ENCODE measurements around the gene LRP2.
A peak's percentile ranks its signal among the peaks of the same experiment; 100 is the strongest.

The LRP2 gene

GRCh38 chr2:169286624-169287231 lies 75.6 kb downstream of the LRP2 start:
- peaks cover 0 to 6% of the 10 kb centered on the region in 2 donors for H3K9me3 ChIP-seq (replicated peaks in 1 of 2; ENCODE audit: control insufficient read depth in 2 of 2, insufficient read depth in 1 of 2, low read depth in 1 of 2, low read length in 2 of 2)
- H3K9ac ChIP-seq (ENCODE audit: low read depth, low read length, poor library complexity), result no peak overlapping the region
- H2AFZ ChIP-seq (ENCODE audit: low read length), result no peak overlapping the region
- no CpG with 5 or more reads among the region's 4 CpGs for WGBS, 2 donors (ENCODE audit: extremely low coverage in 2 of 2, insufficient read length in 2 of 2, insufficient replicate concordance in 1 of 2)
- peak; percentile 42 for DNase-seq (ENCODE audit: low spot score)
- H3K4me1 ChIP-seq (ENCODE audit: control insufficient read depth in 2 of 2, insufficient read depth in 1 of 2, low read depth in 1 of 2, low read length in 2 of 2), result peaks cover 13 to 35% of the 10 kb centered on the region in 2 donors
- no peak overlapping the region for H3K4me3 ChIP-seq (ENCODE audit: low read length in 2 of 2)
- H2BK120ac ChIP-seq (ENCODE audit: low read depth, low read length), result no peak overlapping the region
- H2BK15ac ChIP-seq (ENCODE audit: low read length), result no peak overlapping the region
- no peak overlapping the region for H3K4me2 ChIP-seq (ENCODE audit: insufficient read depth, low read length, poor library complexity, severe bottlenecking)
- no peak overlapping the region for H2BK12ac ChIP-seq (ENCODE audit: low read length)
- H4K91ac ChIP-seq (ENCODE audit: low read depth, low read length, poor library complexity), result no peak overlapping the region
- no peaks in the 10 kb centered on the region for H3K27me3 ChIP-seq (ENCODE audit: control insufficient read depth in 3 of 3, insufficient read depth in 3 of 3, low read depth in 1 of 3, low read length in 3 of 3)
- no peak overlapping the region for H3K23ac ChIP-seq (ENCODE audit: low read depth, low read length, poor library complexity)
- peak overlapping the region; percentile 95 for H3K27ac ChIP-seq (replicated peaks; ENCODE audit: low read length)
- no peak overlapping the region for H3K4ac ChIP-seq (ENCODE audit: low read length)
- H3K36me3 ChIP-seq (replicated peaks in 1 of 2; ENCODE audit: control insufficient read depth in 2 of 2, insufficient read depth in 2 of 2, low read length in 2 of 2), result peaks cover 26 to 65% of the 10 kb centered on the region in 2 donors
- no peaks in the 10 kb centered on the region for H3K79me1 ChIP-seq (ENCODE audit: low read depth, low read length)
- no peak overlapping the region for H3K14ac ChIP-seq (ENCODE audit: low read length)
- H4K8ac ChIP-seq (ENCODE audit: low read depth, low read length), result no peak overlapping the region
- no peak overlapping the region for H2BK5ac ChIP-seq (ENCODE audit: low read length)
- H2AK5ac ChIP-seq (ENCODE audit: low read depth, low read length), result no peak overlapping the region
- no peak overlapping the region for H3K18ac ChIP-seq (ENCODE audit: low read length)

- DNase-seq (ENCODE audit: low spot score), result peak; percentile 73
- peak overlapping the region; percentile 95 for H3K27ac ChIP-seq (replicated peaks; ENCODE audit: low read length)
Measured at GRCh38 chr2:169285531-169286235, 76.7 kb downstream of the LRP2 start.

GRCh38 chr2:169280502-169280901 lies 81.8 kb downstream of the LRP2 start:
- Histone ChIP-seq H4K91ac (ENCODE audit: low read depth, low read length, poor library complexity) (no peak overlapping the region), H3K9me3 (replicated peaks in 1 of 2; ENCODE audit: control insufficient read depth in 2 of 2, insufficient read depth in 1 of 2, low read depth in 1 of 2, low read length in 2 of 2) (no peaks in the 10 kb centered on the region), H3K79me1 (ENCODE audit: low read depth, low read length) (no peaks in the 10 kb centered on the region), H3K27me3 (ENCODE audit: control insufficient read depth in 3 of 3, insufficient read depth in 3 of 3, low read depth in 1 of 3, low read length in 3 of 3) (no peaks in the 10 kb centered on the region), H3K18ac (ENCODE audit: low read length) (no peak overlapping the region), H3K27ac (replicated peaks; ENCODE audit: low read length) (no peak overlapping the region), H2AK5ac (ENCODE audit: low read depth, low read length) (no peak overlapping the region), H4K8ac (ENCODE audit: low read depth, low read length) (no peak overlapping the region), H2BK12ac (ENCODE audit: low read length) (no peak overlapping the region), H3K14ac (ENCODE audit: low read length) (no peak overlapping the region), H3K4me2 (ENCODE audit: insufficient read depth, low read length, poor library complexity, severe bottlenecking) (no peak overlapping the region), H3K4me3 (ENCODE audit: low read length in 2 of 2) (no peak overlapping the region), H3K36me3 (replicated peaks in 1 of 2; ENCODE audit: control insufficient read depth in 2 of 2, insufficient read depth in 2 of 2, low read length in 2 of 2) (peaks cover 16 to 79% of the 10 kb centered on the region in 2 donors), H2AFZ (ENCODE audit: low read length) (no peak overlapping the region), H3K9ac (ENCODE audit: low read depth, low read length, poor library complexity) (no peak overlapping the region), H2BK5ac (ENCODE audit: low read length) (no peak overlapping the region), H3K4ac (ENCODE audit: low read length) (no peak overlapping the region), H2BK120ac (ENCODE audit: low read depth, low read length) (no peak overlapping the region), H2BK15ac (ENCODE audit: low read length) (no peak overlapping the region), H3K4me1 (ENCODE audit: control insufficient read depth in 2 of 2, insufficient read depth in 1 of 2, low read depth in 1 of 2, low read length in 2 of 2) (peaks cover 6 to 11% of the 10 kb centered on the region in 2 donors), H3K23ac (ENCODE audit: low read depth, low read length, poor library complexity) (no peak overlapping the region)
- WGBS, 2 donors (ENCODE audit: extremely low coverage in 2 of 2, insufficient read length in 2 of 2, insufficient replicate concordance in 1 of 2), result no CpG with 5 or more reads among the region's 4 CpGs
- DNase-seq (ENCODE audit: low spot score), result no peak

More at GRCh38 chr2:169285531-169286235, 76.7 kb downstream of the LRP2 start:
- WGBS, 2 donors (ENCODE audit: extremely low coverage in 2 of 2, insufficient read length in 2 of 2, insufficient replicate concordance in 1 of 2), result no CpG with 5 or more reads among the region's 5 CpGs
- H3K36me3 ChIP-seq (replicated peaks in 1 of 2; ENCODE audit: control insufficient read depth in 2 of 2, insufficient read depth in 2 of 2, low read length in 2 of 2), result peaks cover 23 to 58% of the 10 kb centered on the region in 2 donors
- no peaks in the 10 kb centered on the region for H3K79me1 ChIP-seq (ENCODE audit: low read depth, low read length)
- H4K91ac ChIP-seq (ENCODE audit: low read depth, low read length, poor library complexity), result no peak overlapping the region
- peaks cover 13 to 35% of the 10 kb centered on the region in 2 donors for H3K4me1 ChIP-seq (ENCODE audit: control insufficient read depth in 2 of 2, insufficient read depth in 1 of 2, low read depth in 1 of 2, low read length in 2 of 2)
- H3K9me3 ChIP-seq (replicated peaks in 1 of 2; ENCODE audit: control insufficient read depth in 2 of 2, insufficient read depth in 1 of 2, low read depth in 1 of 2, low read length in 2 of 2), result peaks cover 0 to 6% of the 10 kb centered on the region in 2 donors
- H3K4me2 ChIP-seq (ENCODE audit: insufficient read depth, low read length, poor library complexity, severe bottlenecking), result peak overlapping the region; percentile 27
- no peak overlapping the region for H2BK120ac ChIP-seq (ENCODE audit: low read depth, low read length)
- no peaks in the 10 kb centered on the region for H3K27me3 ChIP-seq (ENCODE audit: control insufficient read depth in 3 of 3, insufficient read depth in 3 of 3, low read depth in 1 of 3, low read length in 3 of 3)
- H3K4ac ChIP-seq (ENCODE audit: low read length), result no peak overlapping the region
- H2AK5ac ChIP-seq (ENCODE audit: low read depth, low read length), result no peak overlapping the region
- H2BK5ac ChIP-seq (ENCODE audit: low read length), result no peak overlapping the region
- H4K8ac ChIP-seq (ENCODE audit: low read depth, low read length), result no peak overlapping the region
- no peak overlapping the region for H3K9ac ChIP-seq (ENCODE audit: low read depth, low read length, poor library complexity)
- no peak overlapping the region for H3K14ac ChIP-seq (ENCODE audit: low read length)
- H3K4me3 ChIP-seq (ENCODE audit: low read length in 2 of 2), result no peak overlapping the region
- H2BK12ac ChIP-seq (ENCODE audit: low read length), result no peak overlapping the region
- no peak overlapping the region for H2AFZ ChIP-seq (ENCODE audit: low read length)
- no peak overlapping the region for H2BK15ac ChIP-seq (ENCODE audit: low read length)
- no peak overlapping the region for H3K18ac ChIP-seq (ENCODE audit: low read length)
- no peak overlapping the region for H3K23ac ChIP-seq (ENCODE audit: low read depth, low read length, poor library complexity)

GRCh38 chr2:169275696-169276444 lies 86.5 kb downstream of the LRP2 start:
- H4K91ac ChIP-seq (ENCODE audit: low read depth, low read length, poor library complexity), result no peak overlapping the region
- H2AFZ ChIP-seq (ENCODE audit: low read length), result no peak overlapping the region
- H3K9me3 ChIP-seq (replicated peaks in 1 of 2; ENCODE audit: control insufficient read depth in 2 of 2, insufficient read depth in 1 of 2, low read depth in 1 of 2, low read length in 2 of 2), result no peaks in the 10 kb centered on the region
- WGBS, 2 donors (ENCODE audit: extremely low coverage in 2 of 2, insufficient read length in 2 of 2, insufficient replicate concordance in 1 of 2), result no CpG with 5 or more reads among the region's 7 CpGs
- no peak overlapping the region for H3K9ac ChIP-seq (ENCODE audit: low read depth, low read length, poor library complexity)
- no peak overlapping the region for H3K23ac ChIP-seq (ENCODE audit: low read depth, low read length, poor library complexity)
- no peaks in the 10 kb centered on the region for H3K4me1 ChIP-seq (ENCODE audit: control insufficient read depth in 2 of 2, insufficient read depth in 1 of 2, low read depth in 1 of 2, low read length in 2 of 2)
- H3K4me2 ChIP-seq (ENCODE audit: insufficient read depth, low read length, poor library complexity, severe bottlenecking), result no peak overlapping the region
- no peak overlapping the region for H2AK5ac ChIP-seq (ENCODE audit: low read depth, low read length)
- no peaks in the 10 kb centered on the region for H3K27me3 ChIP-seq (ENCODE audit: control insufficient read depth in 3 of 3, insufficient read depth in 3 of 3, low read depth in 1 of 3, low read length in 3 of 3)
- no peak overlapping the region for H3K4ac ChIP-seq (ENCODE audit: low read length)
- no peak overlapping the region for H2BK120ac ChIP-seq (ENCODE audit: low read depth, low read length)
- H3K14ac ChIP-seq (ENCODE audit: low read length), result no peak overlapping the region
- no peaks in the 10 kb centered on the region for H3K79me1 ChIP-seq (ENCODE audit: low read depth, low read length)
- peaks cover 24 to 98% of the 10 kb centered on the region in 2 donors for H3K36me3 ChIP-seq (replicated peaks in 1 of 2; ENCODE audit: control insufficient read depth in 2 of 2, insufficient read depth in 2 of 2, low read length in 2 of 2)
- no peak overlapping the region for H2BK15ac ChIP-seq (ENCODE audit: low read length)
- H3K18ac ChIP-seq (ENCODE audit: low read length), result no peak overlapping the region
- no peak for DNase-seq (ENCODE audit: low spot score)
- H2BK5ac ChIP-seq (ENCODE audit: low read length), result no peak overlapping the region
- no peak overlapping the region for H2BK12ac ChIP-seq (ENCODE audit: low read length)
- no peak overlapping the region for H3K4me3 ChIP-seq (ENCODE audit: low read length in 2 of 2)
- no peak overlapping the region for H3K27ac ChIP-seq (replicated peaks; ENCODE audit: low read length)
- H4K8ac ChIP-seq (ENCODE audit: low read depth, low read length), result no peak overlapping the region

Measured in neuronal stem cell (in vitro differentiated cells).